BJ (cell line): ENCODE results near the gene NLGN1. TPM values are rescaled to one million over a fixed set of nuclear protein-coding genes. Genes with fewer than 3 reads are reported as not detected.

Source experiments
- CTCF ChIA-PET: fragments of 350-600 bp; formaldehyde crosslinking; extraction: SDS; loops from one replicate; lab custom pipeline; 2021; ENCODE audit warnings: antibody characterized with exemption, inconsistent platforms; lab: Yijun Ruan, JAX
- POLR2A ChIA-PET: fragments of 300-600 bp; sonication (Branson Sonifier 250); formaldehyde crosslinking; extraction: SDS; loops from one replicate; lab custom pipeline; 2021; ENCODE audit warnings: antibody characterized with exemption; lab: Charles Lee
- DNase-seq: peaks from one replicate; pipeline ENCODE4 v3.0.0-alpha.2; 2011; ENCODE audit warnings: low read depth
- H3K27me3 ChIP-seq: 2 replicates; pipeline ENCODE4 v1.6.0; 2011; ENCODE audit warnings: low read length; ENCODE audit not compliant: control insufficient read depth, insufficient read depth
- H3K36me3 ChIP-seq: 2 replicates; pipeline ENCODE4 v1.5.1; 2011; ENCODE audit warnings: low read length; ENCODE audit not compliant: control insufficient read depth, insufficient read depth
- H3K4me3 ChIP-seq: 2 replicates; pipeline ENCODE4 v1.5.1; 2011; ENCODE audit warnings: low read depth, mild to moderate bottlenecking, control low read depth, low read length
- CTCF ChIP-seq: IDR thresholded peaks from 2 replicates; pipeline ENCODE4 v1.5.1; 2011; ENCODE audit warnings: low read depth, mild to moderate bottlenecking, control low read depth, inconsistent platforms, low read length, moderate library complexity; ENCODE audit not compliant: insufficient read depth
- polyA plus RNA-seq: library from polyadenylated mRNA; depleted of rRNA; stranded (reverse); fragments of >200 nt; gene quantifications from 2 replicates; pipeline ENCODE4 v1.2.3, GENCODE V29; 2011

NLGN1 gene
- polyA plus RNA-seq, 1 experiment = 15.5 TPM

GRCh38 chr3:174132006-174132405 lies 734.5 kb downstream of the NLGN1 start:
- Histone ChIP-seq H3K27me3 (no peaks in the 10 kb centered on the region), H3K36me3 (no peaks in the 10 kb centered on the region), H3K4me3 (no peak overlapping the region)
- DNase-seq = no peak
- TF ChIP-seq CTCF = no peak
- POLR2A ChIA-PET = no interaction called here
- CTCF ChIA-PET = interaction anchor here (0.6 kb wide), 1 partner anchor 59 kb away, joined by 3 read pairs; no protein-coding TSS in a partner anchor

GRCh38 chr3:174132421-174133042 lies 735.0 kb downstream of the NLGN1 start:
- no peak for TF ChIP-seq CTCF
- Histone ChIP-seq H3K27me3 (no peaks in the 10 kb centered on the region), H3K36me3 (no peaks in the 10 kb centered on the region), H3K4me3 (no peak overlapping the region)
- POLR2A ChIA-PET = no interaction called here
- CTCF ChIA-PET = interaction anchor here (0.6 kb wide), 1 partner anchor 59 kb away, joined by 3 read pairs; no protein-coding TSS in a partner anchor
- no peak for DNase-seq

DNA sequence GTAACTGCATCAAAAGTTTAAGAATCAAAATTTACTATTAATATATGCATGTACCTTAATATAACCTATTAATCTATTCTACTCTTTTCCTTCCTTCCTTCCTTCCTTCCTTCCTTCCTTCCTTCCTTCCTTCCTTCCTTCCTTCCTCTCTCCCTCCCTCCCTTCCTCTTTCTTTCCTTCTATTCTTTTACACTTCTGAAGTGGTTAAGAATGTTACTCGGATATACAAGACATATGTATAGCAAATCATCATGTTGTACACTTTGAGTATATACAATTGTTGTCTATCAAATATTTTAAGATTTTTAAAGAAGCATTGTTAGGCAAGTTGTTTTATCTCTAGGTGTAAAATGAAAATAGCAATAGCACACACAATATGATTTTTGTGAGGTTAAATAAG lies 748.5 kb downstream of the NLGN1 start:
- ChIA-PET CTCF (no interaction called here), POLR2A (no interaction called here)
- no peak for TF ChIP-seq CTCF
- no peak for DNase-seq
- H3K36me3 ChIP-seq = no peaks in the 10 kb centered on the region
- H3K4me3 ChIP-seq = no peak overlapping the region
- no peaks in the 10 kb centered on the region for H3K27me3 ChIP-seq

DNA sequence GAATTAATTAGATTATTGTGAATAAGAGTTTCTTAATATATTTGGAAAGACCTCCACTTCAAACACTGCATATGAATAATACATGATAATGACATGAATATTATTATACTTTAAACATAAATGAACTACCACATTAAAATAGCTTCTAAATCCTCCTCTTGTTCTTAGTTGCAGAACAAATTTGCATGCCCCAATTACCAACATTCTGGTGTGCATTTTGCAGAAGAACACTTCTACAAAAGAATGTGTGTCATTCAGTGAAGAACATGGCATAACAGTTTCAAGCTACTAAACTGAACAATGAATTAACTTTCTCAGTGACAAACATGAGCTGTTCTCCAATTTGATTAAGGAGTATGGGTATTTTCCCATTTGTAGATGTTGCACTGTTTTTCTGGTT lies 750.3 kb downstream of the NLGN1 start:
- Histone ChIP-seq H3K4me3 (no peak overlapping the region), H3K27me3 (no peaks in the 10 kb centered on the region), H3K36me3 (no peaks in the 10 kb centered on the region)
- ChIA-PET CTCF (interaction anchor here (0.7 kb wide), 1 partner anchor 17 kb away, joined by 3 read pairs; no protein-coding TSS in a partner anchor), POLR2A (no interaction called here)
- DNase-seq = no peak
- no peak for TF ChIP-seq CTCF

DNA sequence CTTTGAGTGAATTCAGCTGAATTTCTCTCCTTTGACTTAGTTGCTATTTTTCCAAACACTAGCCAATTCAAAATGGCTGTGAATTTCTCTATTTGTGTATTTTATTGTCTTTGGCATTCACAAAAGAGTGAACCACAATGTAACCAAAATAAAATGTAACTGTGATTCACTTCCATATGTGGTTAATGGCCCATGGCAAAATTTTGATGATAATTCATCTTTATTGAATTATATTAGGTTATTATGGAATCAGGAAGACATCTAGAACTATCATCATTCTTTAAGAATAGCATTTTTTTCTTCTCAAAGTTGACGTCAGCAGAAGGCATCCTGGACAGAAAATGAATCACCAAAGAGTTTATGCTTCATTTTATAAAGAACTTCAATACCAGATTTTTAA lies 756.3 kb downstream of the NLGN1 start:
- TF ChIP-seq CTCF = no peak
- H3K4me3 ChIP-seq = no peak overlapping the region
- CTCF ChIA-PET = no interaction called here
- no peaks in the 10 kb centered on the region for H3K27me3 ChIP-seq
- no peaks in the 10 kb centered on the region for H3K36me3 ChIP-seq
- DNase-seq = no peak
- POLR2A ChIA-PET = no interaction called here
